Measurements from ENCODE around the gene ZNF280D. TPM values are rescaled to one million over a fixed set of nuclear protein-coding genes. Genes with fewer than 3 reads are reported as not detected.

ZNF280D gene, protein sequence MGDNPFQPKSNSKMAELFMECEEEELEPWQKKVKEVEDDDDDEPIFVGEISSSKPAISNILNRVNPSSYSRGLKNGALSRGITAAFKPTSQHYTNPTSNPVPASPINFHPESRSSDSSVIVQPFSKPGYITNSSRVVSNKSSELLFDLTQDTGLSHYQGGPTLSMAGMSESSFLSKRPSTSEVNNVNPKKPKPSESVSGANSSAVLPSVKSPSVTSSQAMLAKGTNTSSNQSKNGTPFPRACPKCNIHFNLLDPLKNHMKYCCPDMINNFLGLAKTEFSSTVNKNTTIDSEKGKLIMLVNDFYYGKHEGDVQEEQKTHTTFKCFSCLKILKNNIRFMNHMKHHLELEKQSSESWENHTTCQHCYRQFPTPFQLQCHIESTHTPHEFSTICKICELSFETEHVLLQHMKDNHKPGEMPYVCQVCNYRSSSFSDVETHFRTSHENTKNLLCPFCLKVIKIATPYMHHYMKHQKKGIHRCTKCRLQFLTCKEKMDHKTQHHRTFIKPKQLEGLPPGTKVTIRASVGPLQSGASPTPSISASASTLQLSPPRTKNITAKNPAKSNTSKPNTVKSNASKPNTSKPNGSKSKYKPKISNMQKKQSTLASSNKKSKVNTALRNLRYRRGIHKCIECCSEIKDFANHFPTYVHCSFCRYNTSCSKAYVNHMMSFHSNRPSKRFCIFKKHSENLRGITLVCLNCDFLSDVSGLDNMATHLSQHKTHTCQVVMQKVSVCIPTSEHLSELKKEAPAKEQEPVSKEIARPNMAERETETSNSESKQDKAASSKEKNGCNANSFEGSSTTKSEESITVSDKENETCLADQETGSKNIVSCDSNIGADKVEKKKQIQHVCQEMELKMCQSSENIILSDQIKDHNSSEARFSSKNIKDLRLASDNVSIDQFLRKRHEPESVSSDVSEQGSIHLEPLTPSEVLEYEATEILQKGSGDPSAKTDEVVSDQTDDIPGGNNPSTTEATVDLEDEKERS
- polyA plus RNA-seq = 27.0 and 40.6 TPM in 2 replicates

DNA sequence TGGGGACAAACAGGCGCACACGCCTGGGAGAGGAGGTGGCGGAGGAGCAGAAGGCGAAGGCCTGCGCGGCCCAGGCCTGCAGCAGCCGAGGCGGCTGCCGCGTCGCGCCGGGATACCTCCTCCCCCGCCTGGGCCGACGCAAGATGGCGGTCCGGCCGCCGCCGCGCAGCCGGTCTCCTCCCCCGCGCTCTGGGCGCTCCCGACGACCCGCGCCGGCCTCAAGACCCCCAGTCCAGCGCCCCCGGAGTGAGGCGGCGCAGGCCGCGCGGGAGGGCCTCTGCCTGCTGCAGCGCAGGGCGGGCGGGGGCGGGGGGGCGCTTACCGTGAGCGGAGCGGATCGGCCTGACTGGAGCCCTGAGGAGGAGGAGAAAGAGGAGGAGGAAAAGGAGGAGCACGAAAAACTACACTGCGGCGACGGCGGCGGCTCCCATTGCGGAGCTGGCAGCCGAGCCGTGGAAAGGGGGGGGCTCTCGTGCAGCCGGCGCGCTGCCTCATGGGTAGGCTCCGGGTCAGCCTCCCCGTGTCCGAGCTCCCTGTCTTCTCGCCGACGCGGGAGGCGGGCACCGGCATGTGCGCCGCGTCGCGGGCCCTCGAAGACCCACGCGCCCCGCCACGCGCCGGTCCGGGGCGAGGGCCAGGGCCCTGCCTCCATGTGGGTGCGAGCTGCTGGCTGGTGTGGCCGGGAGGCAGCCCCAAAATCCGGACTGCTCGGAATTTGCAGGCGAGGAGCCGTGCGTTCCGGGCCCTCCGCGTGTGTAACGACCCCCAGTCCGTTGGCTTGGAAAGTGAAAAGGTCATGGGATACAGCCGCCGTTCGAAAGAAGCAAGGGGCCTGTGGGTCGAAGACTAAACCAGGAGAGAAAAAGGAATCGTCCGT, at the start of gene ZNF280D:
TSS of gene ZNF280D (minus strand) at position 374 of the 877 bp plus-strand sequence. CDS start 26,400 bp downstream, outside the sequence.

Other genes starting within 250 kb of the ZNF280D start
- gene TCF12, start 185.1 kb upstream of the ZNF280D start, polyA plus RNA-seq = 19.4 and 25.2 TPM in 2 replicates